ENCODE results near the gene RNF223.
"Not testable (repeated sequence)": the region's sequence is repeated elsewhere in the genome, so short reads cannot be mapped to it uniquely, and the experiment has no call there.

Gene RNF223

DNA sequence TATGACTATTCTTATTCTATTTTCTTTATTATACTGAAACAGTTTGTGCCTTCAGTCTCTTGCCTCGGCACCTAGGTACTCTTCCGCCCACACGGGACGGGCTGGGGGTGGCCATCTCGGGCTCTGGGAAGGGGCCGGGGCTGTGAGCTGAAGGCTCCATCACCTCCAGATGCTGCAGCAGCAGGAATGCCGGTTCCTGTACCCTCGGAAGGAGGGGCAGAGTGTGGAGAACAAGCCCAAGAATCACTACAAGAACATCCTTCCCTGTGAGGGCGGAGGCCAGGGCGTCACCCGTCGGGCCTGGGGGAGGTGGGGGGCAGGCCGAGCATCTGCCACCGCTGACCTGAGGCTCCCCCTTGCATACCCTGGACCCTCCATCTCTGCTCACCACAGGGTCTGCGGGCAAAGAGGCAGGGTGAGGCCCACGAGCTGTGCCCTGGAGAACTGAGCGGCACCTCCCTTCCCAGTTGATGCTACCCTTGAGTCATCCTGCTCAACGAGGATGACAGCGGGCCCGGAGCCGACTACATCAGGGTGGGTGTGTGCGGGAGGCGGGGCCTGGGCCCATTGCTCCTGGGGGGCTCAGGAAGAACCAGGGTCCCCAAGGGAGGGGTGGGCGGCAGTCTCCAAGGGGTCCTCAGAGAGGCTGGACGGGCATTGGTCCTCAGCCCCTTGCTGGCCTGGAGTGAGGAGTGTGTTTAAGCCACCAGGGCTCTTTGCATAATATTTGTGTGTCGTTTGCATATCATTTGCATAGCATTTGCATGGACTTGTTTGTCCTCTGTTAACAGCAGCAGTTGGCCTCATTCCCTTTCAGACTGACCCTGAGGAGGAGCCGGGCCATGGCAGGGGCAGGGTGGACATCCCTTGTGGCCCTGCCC is 7.5 kb downstream of the RNF223 start:
- DNase-seq (ENCODE audit: low spot score), result no peak
- TF ChIP-seq, protein P1, sequence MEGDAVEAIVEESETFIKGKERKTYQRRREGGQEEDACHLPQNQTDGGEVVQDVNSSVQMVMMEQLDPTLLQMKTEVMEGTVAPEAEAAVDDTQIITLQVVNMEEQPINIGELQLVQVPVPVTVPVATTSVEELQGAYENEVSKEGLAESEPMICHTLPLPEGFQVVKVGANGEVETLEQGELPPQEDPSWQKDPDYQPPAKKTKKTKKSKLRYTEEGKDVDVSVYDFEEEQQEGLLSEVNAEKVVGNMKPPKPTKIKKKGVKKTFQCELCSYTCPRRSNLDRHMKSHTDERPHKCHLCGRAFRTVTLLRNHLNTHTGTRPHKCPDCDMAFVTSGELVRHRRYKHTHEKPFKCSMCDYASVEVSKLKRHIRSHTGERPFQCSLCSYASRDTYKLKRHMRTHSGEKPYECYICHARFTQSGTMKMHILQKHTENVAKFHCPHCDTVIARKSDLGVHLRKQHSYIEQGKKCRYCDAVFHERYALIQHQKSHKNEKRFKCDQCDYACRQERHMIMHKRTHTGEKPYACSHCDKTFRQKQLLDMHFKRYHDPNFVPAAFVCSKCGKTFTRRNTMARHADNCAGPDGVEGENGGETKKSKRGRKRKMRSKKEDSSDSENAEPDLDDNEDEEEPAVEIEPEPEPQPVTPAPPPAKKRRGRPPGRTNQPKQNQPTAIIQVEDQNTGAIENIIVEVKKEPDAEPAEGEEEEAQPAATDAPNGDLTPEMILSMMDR (IDR thresholded peaks at IDR 0.05; ENCODE audit: borderline replicate concordance, control extremely low read depth, extremely low read depth, insufficient read depth, missing control alignments), result no peak
- in situ Hi-C loops (cut with MboI; ENCODE audit: low sequenced_read_pairs, unreplicated experiment), result no loop called here

- DNase-seq (ENCODE audit: low spot score); in situ Hi-C loops (cut with MboI; ENCODE audit: low sequenced_read_pairs, unreplicated experiment): not testable (repeated sequence)
Observed at GRCh38 chr1:1065940-1066304, 8.2 kb downstream of the RNF223 start.

GRCh38 chr1:1065265-1065939 is 8.7 kb downstream of the RNF223 start:
- in situ Hi-C loops (cut with MboI; ENCODE audit: low sequenced_read_pairs, unreplicated experiment), result no loop called here
- TF ChIP-seq, protein P1 (IDR thresholded peaks at IDR 0.05; ENCODE audit: borderline replicate concordance, control extremely low read depth, extremely low read depth, insufficient read depth, missing control alignments), result no peak
- no peak for DNase-seq (ENCODE audit: low spot score)

DNA sequence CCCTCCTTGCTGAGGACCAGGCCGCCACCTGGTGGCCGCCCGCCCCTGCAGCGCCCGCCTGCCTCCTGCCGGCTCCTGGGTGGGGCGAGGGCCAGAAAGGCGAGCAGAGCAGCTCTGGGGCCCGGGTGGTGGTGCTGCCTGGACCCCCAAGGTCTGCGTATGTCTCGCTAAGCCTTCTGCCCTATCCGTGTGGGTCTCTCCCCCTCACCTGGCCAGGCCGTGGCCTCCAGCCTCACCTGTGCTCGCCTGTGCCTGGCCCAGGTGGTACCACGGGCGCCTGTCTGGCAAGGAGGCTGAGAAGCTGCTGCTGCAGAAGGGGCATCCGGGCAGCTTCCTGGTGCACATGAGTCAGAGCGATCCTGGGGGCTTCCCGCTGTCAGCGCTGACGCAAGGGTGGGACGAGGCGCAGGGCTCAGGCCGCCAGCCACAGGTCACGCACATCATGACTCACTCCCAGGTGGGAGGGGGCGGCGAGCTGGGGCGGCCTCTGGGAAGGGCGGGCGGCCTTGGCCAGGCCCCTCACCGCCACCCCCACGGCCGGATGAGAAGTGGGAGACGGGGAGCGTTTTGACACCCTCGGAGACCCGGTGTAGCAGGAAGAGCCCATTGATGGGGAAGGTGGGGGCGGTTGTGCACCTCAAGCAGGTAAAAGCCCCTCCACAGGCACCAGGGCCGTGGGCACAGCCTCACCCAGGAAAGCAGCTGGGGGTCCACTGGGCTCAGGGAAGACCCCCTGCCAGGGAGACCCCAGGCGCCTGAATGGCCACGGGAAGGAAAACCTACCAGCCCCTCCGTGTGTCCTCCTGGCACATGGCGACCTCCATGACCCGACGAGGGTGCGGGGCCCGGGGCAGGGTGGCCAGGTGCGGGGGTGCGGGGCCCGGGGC is 9.9 kb downstream of the RNF223 start:
- in situ Hi-C loops (cut with MboI; ENCODE audit: low sequenced_read_pairs, unreplicated experiment), result no loop called here
- DNase-seq (ENCODE audit: low spot score), result peak; percentile 93
- TF ChIP-seq, protein P1 (IDR thresholded peaks at IDR 0.05; ENCODE audit: borderline replicate concordance, control extremely low read depth, extremely low read depth, insufficient read depth, missing control alignments), result peak; percentile 94

DNA sequence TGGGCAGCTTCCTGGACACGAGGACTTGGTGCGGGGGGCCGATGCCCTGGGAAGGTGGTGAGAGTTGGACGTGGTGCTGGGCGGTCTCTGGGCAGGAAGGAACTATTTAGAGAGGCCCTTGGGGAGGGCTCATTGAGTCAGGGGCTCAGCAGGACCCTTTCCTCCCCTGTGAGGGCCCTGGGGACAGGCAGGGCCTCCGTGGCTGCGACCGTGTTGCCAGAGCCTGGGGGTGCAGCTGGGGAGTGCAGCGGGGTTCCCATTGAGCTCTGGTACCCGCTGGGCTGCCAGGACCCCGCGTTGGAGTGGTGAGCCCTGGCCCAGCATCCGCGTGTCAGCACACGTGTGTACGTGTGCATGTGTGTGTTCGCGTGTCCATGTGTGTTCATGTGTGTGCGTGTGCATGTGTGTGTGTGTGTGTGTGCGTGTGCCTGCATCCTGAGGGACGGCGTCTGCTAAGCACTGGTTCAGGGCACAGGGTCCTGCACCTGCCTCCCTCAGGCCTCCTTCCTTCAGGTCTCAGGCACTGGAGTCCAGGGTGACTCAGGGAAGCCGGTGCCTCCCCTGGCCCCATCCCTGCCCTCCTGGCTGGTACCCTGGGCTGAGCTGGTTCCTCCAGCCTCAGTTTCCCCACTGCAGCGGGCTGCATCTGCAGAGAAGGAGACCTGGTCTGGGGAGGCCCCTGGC is 10.7 kb downstream of the RNF223 start:
- in situ Hi-C loops (cut with MboI; ENCODE audit: low sequenced_read_pairs, unreplicated experiment), result no loop called here
- TF ChIP-seq, protein P1 (IDR thresholded peaks at IDR 0.05; ENCODE audit: borderline replicate concordance, control extremely low read depth, extremely low read depth, insufficient read depth, missing control alignments), result no peak
- no peak for DNase-seq (ENCODE audit: low spot score)

DNA sequence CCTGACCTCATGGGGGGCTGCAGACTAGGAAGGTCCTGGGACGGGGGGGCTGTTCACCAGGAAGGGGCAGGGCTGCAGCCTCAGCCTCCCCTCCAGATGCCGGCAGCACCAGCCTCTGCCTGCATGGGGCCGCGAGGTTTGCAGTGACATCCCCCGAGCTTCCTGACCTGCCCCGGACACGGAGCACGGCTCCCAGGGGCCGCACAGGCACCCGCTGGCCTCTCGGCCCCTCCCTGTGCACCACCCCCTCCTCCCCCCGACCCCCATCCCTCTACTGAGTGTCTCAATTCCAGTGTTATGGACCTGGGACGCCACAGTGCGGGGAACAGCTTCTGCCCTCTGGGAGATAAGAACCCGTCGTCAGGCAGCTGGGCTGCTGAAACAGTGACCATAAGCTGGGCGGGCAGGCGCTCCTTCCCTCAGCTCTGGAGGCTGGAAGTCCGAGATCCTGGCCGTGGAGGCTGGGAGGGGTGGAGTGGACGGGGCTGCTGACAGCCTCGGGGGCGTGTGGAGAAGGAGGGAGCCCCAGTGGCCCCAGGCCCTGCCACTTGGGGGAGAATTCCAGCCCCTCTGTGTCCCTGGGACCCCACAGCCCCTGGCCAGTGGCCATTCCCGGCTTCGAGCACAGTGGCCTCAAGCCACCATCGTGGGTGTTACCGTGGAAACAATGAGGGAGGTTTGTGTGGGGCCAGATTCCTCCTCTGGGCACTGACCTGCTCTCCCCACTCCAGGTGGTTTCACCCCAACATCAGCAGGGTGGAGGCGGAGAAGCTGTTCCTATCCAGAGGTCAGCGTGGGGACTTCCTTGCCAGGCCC is 11.6 kb downstream of the RNF223 start:
- in situ Hi-C loops (cut with MboI; ENCODE audit: low sequenced_read_pairs, unreplicated experiment), result no loop called here
- TF ChIP-seq, protein P1 (IDR thresholded peaks at IDR 0.05; ENCODE audit: borderline replicate concordance, control extremely low read depth, extremely low read depth, insufficient read depth, missing control alignments), result no peak
- DNase-seq (ENCODE audit: low spot score), result no peak
